Gastrocnemius medialis (tissue), 4 donors: ENCODE data around the gene CDKAL1. TPM values are rescaled to one million over a fixed set of nuclear protein-coding genes. Genes with fewer than 3 reads are reported as not detected.

Experiments
- ATAC-seq, 2 donors: fragments of 150-250 bp; one replicate each; pipeline ENCODE4 v1.9.1; 2016
- DNase-seq, 2 donors: peaks; one replicate each; pipeline ENCODE4 v3.0.0-alpha.2; 2019
- H3K27ac ChIP-seq, 4 donors: fragments of 200-600 bp; sonication (generic); 1 replicate in 1 of 4; 2 replicates in 3 of 4; pipeline ENCODE4 v1.5.1; 2016 to 2018; ENCODE audit warnings: mild to moderate bottlenecking in 2 of 4, moderate library complexity in 1 of 4
- H3K27me3 ChIP-seq, 3 donors: fragments of 200-600 bp; sonication (generic) in 2 of 3; 1 replicate in 1 of 3; 2 replicates in 2 of 3; pipeline versions ENCODE4 v1.5.1 to v1.6.0; 2016 to 2019; ENCODE audit warnings: mild to moderate bottlenecking in 1 of 3, moderate library complexity in 1 of 3
- H3K36me3 ChIP-seq, 2 donors: fragments of 200-600 bp; sonication (generic) in 1 of 2; one replicate each; pipeline ENCODE4 v1.5.1; 2017 to 2018
- H3K4me1 ChIP-seq, 2 donors: fragments of 200-600 bp; sonication (generic) in 1 of 2; one replicate each; pipeline ENCODE4 v1.5.1; 2016 to 2017; ENCODE audit warnings: mild to moderate bottlenecking in 2 of 2
- H3K4me3 ChIP-seq, 4 donors: fragments of 200-600 bp; sonication (generic) in 3 of 4; 1 replicate in 1 of 4; 2 replicates in 3 of 4; pipeline ENCODE4 v1.5.1; 2016 to 2019; ENCODE audit warnings: mild to moderate bottlenecking in 2 of 4
- H3K9me3 ChIP-seq, 3 donors: fragments of 200-600 bp; sonication (generic) in 2 of 3; 1 replicate in 1 of 3; 2 replicates in 2 of 3; pipeline ENCODE4 v1.5.1; 2016 to 2019
- POLR2A ChIP-seq, 2 donors: fragments of 450-650 bp; IDR thresholded peaks; one replicate each; pipeline ENCODE4 v1.6.1; 2017; ENCODE audit warnings: antibody characterized with exemption in 2 of 2, mild to moderate bottlenecking in 2 of 2, moderate library complexity in 2 of 2
- in situ Hi-C, 4 donors: fragments of 200-750 bp; cut with MboI; loops; one replicate each; pipeline versions ENCODE4 v1.15.0 to v1.8.0; 2017; ENCODE audit warnings: low sequenced_read_pairs in 4 of 4
- intact Hi-C: fragments of 100-400 bp; cut with DNase I; formaldehyde crosslinking; loops from one replicate; pipeline ENCODE4 v1.15.1; 2023; ENCODE audit warnings: low total_unique reads
- total RNA-seq, 4 donors: library from RNA; depleted of rRNA; stranded (reverse); fragments of >200 nt; gene quantifications; one replicate each; pipeline versions ENCODE4 v1.1.0 to v1.2.3, GENCODE V29; 2016
- TF ChIP-seq, protein P1 (sequence below), 5 experiments: fragments of 450-650 bp in 3 of 5; fragments of 200-600 bp in 2 of 5; sonication (generic) in 2 of 5; IDR thresholded peaks in 4 of 5; conservative IDR thresholded peaks in 1 of 5; 1 replicate in 4 of 5; 2 replicates in 1 of 5; pipeline ENCODE4 v1.5.1; 2016 to 2019; ENCODE audit warnings: antibody characterized with exemption in 5 of 5, mild to moderate bottlenecking in 3 of 5, moderate library complexity in 3 of 5

CDKAL1 gene
- total RNA-seq, 4 donors from 2014 or later, result 9.6 to 17.0 (median 11.4) TPM

DNA sequence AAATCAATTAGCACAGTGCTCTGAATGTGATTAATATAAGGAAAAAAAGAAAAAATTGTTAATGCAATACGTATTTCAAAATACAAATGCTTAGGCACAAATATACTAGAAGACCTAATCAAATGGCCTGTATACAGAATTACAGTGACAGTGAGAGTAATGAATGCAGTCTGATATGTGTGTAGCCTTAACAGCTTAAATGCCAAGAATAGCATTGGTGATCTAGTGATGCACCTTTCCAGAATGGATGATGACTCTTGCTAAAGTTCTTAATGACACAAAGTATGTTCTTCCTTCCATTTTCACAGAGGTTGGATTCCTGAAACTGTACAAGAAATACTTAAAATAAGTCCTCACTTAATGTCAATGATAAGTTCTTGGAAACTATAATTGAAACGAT lies 131.0 kb downstream of the CDKAL1 start:
- in situ Hi-C loops (no loop called here), intact Hi-C loops (no loop called here)
- no peaks in the 10 kb centered on the region for H3K9me3 ChIP-seq
- H3K4me1 ChIP-seq, result peaks cover 13 to 27% of the 10 kb centered on the region in 2 donors
- H3K27ac ChIP-seq, result no peak overlapping the region
- no peak overlapping the region for H3K4me3 ChIP-seq
- DNase-seq (no peak), ATAC-seq (no peak)
- no peaks in the 10 kb centered on the region for H3K27me3 ChIP-seq
- no peaks in the 10 kb centered on the region for H3K36me3 ChIP-seq
- TF ChIP-seq, protein P1, sequence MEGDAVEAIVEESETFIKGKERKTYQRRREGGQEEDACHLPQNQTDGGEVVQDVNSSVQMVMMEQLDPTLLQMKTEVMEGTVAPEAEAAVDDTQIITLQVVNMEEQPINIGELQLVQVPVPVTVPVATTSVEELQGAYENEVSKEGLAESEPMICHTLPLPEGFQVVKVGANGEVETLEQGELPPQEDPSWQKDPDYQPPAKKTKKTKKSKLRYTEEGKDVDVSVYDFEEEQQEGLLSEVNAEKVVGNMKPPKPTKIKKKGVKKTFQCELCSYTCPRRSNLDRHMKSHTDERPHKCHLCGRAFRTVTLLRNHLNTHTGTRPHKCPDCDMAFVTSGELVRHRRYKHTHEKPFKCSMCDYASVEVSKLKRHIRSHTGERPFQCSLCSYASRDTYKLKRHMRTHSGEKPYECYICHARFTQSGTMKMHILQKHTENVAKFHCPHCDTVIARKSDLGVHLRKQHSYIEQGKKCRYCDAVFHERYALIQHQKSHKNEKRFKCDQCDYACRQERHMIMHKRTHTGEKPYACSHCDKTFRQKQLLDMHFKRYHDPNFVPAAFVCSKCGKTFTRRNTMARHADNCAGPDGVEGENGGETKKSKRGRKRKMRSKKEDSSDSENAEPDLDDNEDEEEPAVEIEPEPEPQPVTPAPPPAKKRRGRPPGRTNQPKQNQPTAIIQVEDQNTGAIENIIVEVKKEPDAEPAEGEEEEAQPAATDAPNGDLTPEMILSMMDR (IDR thresholded peaks at IDR 0.05 in 4 of 5, conservative IDR thresholded peaks at IDR 0.05 in 1 of 5), result no peak
- TF ChIP-seq POLR2A (IDR thresholded peaks at IDR 0.05), result no peak

DNA sequence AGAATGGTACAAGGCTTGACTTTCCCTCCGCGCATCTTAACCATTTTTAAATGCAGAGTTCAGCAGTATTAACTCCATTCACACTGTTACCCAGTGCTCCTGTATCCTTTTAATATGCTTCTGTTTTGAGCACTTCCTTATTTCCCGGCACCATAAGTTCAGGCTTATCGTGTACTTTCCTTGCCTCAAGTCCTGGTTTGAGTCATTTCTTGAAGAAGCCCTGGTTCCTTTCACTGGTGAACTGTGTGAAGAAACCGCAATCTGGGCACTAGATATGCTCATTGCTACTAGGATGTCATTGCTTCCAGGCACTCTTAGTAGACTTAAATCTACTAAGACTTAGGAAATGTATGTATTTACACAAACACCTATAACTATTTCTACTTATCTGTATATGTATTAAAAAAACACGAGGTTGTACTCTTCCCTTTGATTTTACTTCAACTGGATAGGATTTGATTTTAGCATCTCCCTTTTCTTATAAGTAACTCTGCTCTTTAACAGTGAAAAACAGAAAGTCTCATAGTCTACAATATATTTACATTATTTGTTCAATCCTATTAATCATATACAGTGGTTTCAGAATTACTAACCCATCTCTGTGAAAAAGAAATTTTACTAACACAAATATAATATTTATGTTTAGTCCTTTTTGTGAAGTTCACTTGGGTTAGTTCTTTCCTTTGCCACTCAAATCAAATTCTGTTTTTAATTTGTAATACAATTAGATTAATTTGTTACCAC lies 135.5 kb downstream of the CDKAL1 start:
- in situ Hi-C loops (no loop called here), intact Hi-C loops (no loop called here)
- no peak overlapping the region for H3K4me3 ChIP-seq
- no peaks in the 10 kb centered on the region for H3K27me3 ChIP-seq
- no peaks in the 10 kb centered on the region for H3K36me3 ChIP-seq
- peaks cover 0 to 16% of the 10 kb centered on the region in 2 donors for H3K4me1 ChIP-seq
- no peak overlapping the region for H3K27ac ChIP-seq
- TF ChIP-seq, protein P1 (IDR thresholded peaks at IDR 0.05 in 4 of 5, conservative IDR thresholded peaks at IDR 0.05 in 1 of 5), result no peak
- no peak for TF ChIP-seq POLR2A (IDR thresholded peaks at IDR 0.05)
- no peak for ATAC-seq
- DNase-seq, result no peak
- no peaks in the 10 kb centered on the region for H3K9me3 ChIP-seq

DNA sequence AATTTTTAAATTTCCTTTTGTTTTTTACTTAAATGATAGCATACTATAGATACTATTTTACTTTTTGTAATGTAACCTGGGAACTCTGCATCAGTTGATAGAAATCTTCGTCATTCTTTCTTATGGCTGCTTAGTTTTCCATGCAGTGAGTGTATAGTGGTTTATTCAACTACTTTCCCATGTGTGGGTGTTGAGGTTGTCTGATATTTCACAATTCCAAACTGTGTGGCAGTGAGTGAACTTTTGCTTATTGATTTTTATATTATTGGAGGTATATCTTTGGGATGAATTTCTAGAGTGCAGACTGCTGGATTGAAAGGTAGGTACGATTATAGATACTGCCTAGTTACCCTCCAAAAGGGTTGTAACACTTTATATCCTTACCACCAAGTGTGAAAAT lies 136.5 kb downstream of the CDKAL1 start:
- no peak for DNase-seq
- no peaks in the 10 kb centered on the region for H3K9me3 ChIP-seq
- no peaks in the 10 kb centered on the region for H3K27me3 ChIP-seq
- H3K4me1 ChIP-seq, result peaks cover 0 to 13% of the 10 kb centered on the region in 2 donors
- H3K36me3 ChIP-seq, result no peaks in the 10 kb centered on the region
- no peak for TF ChIP-seq POLR2A (IDR thresholded peaks at IDR 0.05)
- TF ChIP-seq, protein P1 (IDR thresholded peaks at IDR 0.05 in 4 of 5, conservative IDR thresholded peaks at IDR 0.05 in 1 of 5), result no peak
- no peak for ATAC-seq
- in situ Hi-C loops, result no loop called here
- no peak overlapping the region for H3K4me3 ChIP-seq
- H3K27ac ChIP-seq, result no peak overlapping the region
- intact Hi-C loops, result no loop called here

DNA sequence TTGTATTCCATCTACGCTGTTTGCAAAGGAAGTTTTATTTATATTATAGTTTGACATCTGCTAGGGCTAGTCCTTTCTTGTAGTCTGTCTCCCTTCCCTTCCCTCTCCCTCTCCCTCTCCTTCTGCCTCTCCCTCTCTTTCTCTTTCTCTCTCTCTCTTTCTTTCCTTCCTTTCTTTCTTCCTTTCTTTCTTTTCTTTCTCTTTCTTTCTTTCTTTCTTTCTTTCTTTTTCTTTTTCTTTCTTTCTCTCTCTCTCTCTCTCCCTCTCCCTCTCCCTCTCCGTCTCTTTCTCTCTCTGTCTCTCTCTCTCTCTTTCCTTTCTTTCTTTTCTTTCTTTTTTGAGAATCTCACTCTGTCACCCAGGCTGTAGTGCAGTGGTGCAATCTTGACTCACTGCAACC lies 137.8 kb downstream of the CDKAL1 start:
- Histone ChIP-seq H3K4me3 (no peak overlapping the region), H3K36me3 (no peaks in the 10 kb centered on the region), H3K4me1 (peaks cover 0 to 8% of the 10 kb centered on the region in 2 donors), H3K27me3 (no peaks in the 10 kb centered on the region), H3K27ac (no peak overlapping the region), H3K9me3 (no peaks in the 10 kb centered on the region)
- DNase-seq (no peak), ATAC-seq (no peak)
- TF ChIP-seq, protein P1 (IDR thresholded peaks at IDR 0.05 in 4 of 5, conservative IDR thresholded peaks at IDR 0.05 in 1 of 5), result no peak
- TF ChIP-seq POLR2A (IDR thresholded peaks at IDR 0.05), result no peak
- in situ Hi-C loops (no loop called here), intact Hi-C loops (no loop called here)

DNA sequence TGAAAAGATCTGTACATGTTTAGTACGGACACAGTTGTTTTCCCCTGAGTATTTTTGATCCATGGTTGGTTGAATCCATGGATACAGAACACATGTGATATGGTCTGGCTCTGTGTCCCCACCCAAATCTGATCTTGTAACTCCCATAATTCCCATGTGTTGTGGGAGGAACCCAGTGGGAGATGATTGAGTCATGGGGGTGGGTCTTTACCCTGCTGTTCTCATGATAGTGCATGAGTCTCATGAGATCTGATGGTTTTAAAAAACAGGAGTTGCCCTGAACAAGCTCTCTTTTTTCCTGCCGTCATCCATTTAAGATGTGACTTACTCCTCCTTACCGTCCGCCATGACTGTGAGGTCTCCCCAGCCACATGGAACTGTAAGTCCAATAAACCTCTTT lies 139.2 kb downstream of the CDKAL1 start:
- DNase-seq (no peak), ATAC-seq (no peak)
- Histone ChIP-seq H3K27me3 (no peaks in the 10 kb centered on the region), H3K4me3 (no peak overlapping the region), H3K36me3 (no peaks in the 10 kb centered on the region), H3K4me1 (no peaks in the 10 kb centered on the region), H3K9me3 (no peaks in the 10 kb centered on the region), H3K27ac (no peak overlapping the region)
- TF ChIP-seq, protein P1 (IDR thresholded peaks at IDR 0.05 in 4 of 5, conservative IDR thresholded peaks at IDR 0.05 in 1 of 5), result no peak
- no peak for TF ChIP-seq POLR2A (IDR thresholded peaks at IDR 0.05)
- in situ Hi-C loops (no loop called here), intact Hi-C loops (no loop called here)
